GM06990 (cell line): ENCODE measurements around the gene C11orf87.

Experiments
- DNase-seq: peaks from one replicate; pipeline ENCODE4 v3.0.0-alpha.2; 2011; ENCODE audit not compliant: insufficient read length; ENCODE audit errors: extremely low read depth
- H3K27me3 ChIP-seq: replicated peaks from 2 replicates; pipeline ENCODE4 v1.6.0; 2011; ENCODE audit warnings: low read length; ENCODE audit not compliant: control insufficient read depth, insufficient read depth
- H3K36me3 ChIP-seq: 2 replicates; pipeline ENCODE4 v1.5.1; 2011; ENCODE audit warnings: low read length; ENCODE audit not compliant: control insufficient read depth, insufficient read depth
- H3K4me3 ChIP-seq: replicated peaks from 2 replicates; pipeline ENCODE4 v1.5.1; 2011; ENCODE audit warnings: low read depth, mild to moderate bottlenecking, control low read depth, low read length
- CTCF ChIP-seq: IDR thresholded peaks from 2 replicates; pipeline ENCODE4 v1.5.1; 2011; ENCODE audit warnings: low read length, control low read depth, mild to moderate bottlenecking, inconsistent platforms; ENCODE audit not compliant: insufficient read depth, poor library complexity, severe bottlenecking

The C11orf87 gene

DNA sequence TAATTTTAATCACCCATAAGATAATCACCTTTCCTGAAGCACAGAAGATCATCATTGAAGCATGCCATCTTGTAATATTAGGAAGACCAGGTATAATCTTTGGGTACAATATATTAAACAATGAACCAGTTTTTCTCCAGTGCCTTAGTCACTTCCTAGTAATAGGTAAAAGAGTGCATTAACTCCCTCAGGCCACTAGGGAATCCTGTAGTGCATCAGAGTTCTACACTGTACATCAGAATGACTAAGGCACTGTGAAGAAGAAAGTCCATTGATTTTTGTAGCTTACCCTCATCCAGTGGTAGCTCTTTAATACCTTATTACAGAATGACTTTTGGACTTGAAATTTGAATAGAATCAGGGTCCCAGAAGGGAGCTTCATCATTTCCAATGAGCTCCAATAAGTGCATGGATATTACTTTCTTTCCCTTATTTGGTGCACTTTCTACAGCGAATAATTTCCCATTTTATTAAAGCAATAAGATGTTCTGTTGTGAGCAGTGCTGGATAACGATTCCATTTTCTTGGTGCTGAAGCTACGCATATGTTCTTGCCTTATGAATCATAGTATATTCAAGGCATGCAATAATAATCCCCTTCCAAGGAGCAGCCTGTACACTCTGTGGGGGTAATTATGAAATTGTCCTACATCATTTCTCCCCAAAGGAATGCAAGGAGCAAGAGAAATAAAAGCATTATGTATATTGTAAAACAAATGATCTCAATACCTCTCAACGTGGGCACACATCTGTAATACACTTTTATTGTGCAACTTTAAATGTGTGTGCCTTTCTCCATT lies 4.7 kb downstream of the C11orf87 start:
- Histone ChIP-seq H3K36me3 (no peaks in the 10 kb centered on the region), H3K27me3 (peaks cover 2% of the 10 kb centered on the region; the same call in 1 of the 2 replicates), H3K4me3 (no peak overlapping the region)
- TF ChIP-seq CTCF: peak; percentile 25
- DNase-seq: no peak

DNA sequence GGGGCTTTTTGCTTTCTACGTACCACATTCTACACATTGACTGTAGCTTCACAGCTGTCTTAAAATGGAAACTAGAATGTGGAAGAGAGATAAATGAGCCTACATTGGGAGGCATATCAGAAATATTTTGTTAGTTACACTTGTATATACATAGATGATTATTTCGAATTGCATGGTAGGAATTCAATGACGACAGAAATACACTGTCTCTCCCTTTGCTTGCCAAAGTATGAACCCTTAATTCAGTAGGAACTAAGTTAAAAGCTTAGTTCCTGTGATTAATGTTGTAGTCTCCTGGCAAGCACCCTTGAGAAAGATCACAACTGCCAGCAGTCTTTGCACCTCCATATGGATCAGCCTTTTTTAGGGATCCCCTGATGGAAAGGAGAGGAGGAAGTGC lies 10.1 kb downstream of the C11orf87 start:
- Histone ChIP-seq H3K27me3 (no peaks in the 10 kb centered on the region; the same call in 1 of the 2 replicates), H3K4me3 (no peak overlapping the region), H3K36me3 (no peaks in the 10 kb centered on the region)
- no peak for DNase-seq
- TF ChIP-seq CTCF: no peak

GRCh38 chr11:109433753-109434256 lies 11.8 kb downstream of the C11orf87 start:
- Histone ChIP-seq H3K27me3 (no peaks in the 10 kb centered on the region; the same call in none of the 2 replicates), H3K36me3 (no peaks in the 10 kb centered on the region), H3K4me3 (no peak overlapping the region)
- no peak for TF ChIP-seq CTCF
- DNase-seq: no peak

DNA sequence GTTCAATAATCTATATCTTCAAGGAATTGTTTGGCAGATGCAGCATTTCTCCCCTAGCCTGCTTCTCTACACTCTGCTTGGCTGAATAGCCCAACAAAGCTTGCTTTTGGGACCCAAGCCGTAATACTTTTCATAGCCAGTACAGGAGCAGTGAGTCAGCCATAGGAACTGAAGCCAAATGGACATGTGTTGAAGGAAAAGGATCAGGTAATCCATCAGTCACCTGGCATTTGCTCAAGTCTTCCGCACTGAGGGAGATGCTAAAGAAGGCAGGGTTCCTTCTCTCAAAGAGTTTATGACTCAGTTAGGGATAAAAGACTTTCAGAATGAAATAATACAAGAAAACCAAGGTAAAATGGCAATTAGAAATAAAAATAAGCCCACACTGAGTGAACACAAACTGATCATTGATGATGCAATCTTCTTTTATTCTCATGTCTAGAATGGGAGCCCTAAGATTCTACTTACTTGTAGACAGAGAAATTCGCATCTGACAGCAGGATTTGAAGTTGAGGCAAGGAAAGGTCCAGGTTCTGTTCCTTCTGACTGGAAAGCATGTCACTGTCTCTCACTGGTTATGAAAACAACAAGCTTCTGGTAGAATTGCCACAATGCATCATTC lies 13.2 kb downstream of the C11orf87 start:
- no peak for TF ChIP-seq CTCF
- Histone ChIP-seq H3K4me3 (no peak overlapping the region), H3K36me3 (no peaks in the 10 kb centered on the region), H3K27me3 (no peaks in the 10 kb centered on the region; the same call in none of the 2 replicates)
- DNase-seq: no peak

GRCh38 chr11:109439684-109440083 lies 17.7 kb downstream of the C11orf87 start:
- no peak for DNase-seq
- TF ChIP-seq CTCF: no peak
- no peaks in the 10 kb centered on the region; the same call in 1 of the 2 replicates for H3K27me3 ChIP-seq
- no peaks in the 10 kb centered on the region for H3K36me3 ChIP-seq
- no peak overlapping the region for H3K4me3 ChIP-seq
